Measurements from ENCODE around the gene TXNRD3.

The TXNRD3 gene

GRCh38 chr3:126671521-126671920 lies 16.6 kb upstream of the TXNRD3 start:
- no peak for DNase-seq

- no peak for DNase-seq
Observed at GRCh38 chr3:126668450-126669401, 13.8 kb upstream of the TXNRD3 start.

GRCh38 chr3:126667631-126668449 lies 12.9 kb upstream of the TXNRD3 start:
- no peak for DNase-seq

GRCh38 chr3:126666658-126667528 lies 12.0 kb upstream of the TXNRD3 start:
- no peak for DNase-seq

- no peak for DNase-seq
Observed at GRCh38 chr3:126665959-126666657, 11.2 kb upstream of the TXNRD3 start.

GRCh38 chr3:126665221-126665936 lies 10.5 kb upstream of the TXNRD3 start:
- no peak for DNase-seq

- no peak for DNase-seq
Observed at GRCh38 chr3:126664591-126665214, 9.8 kb upstream of the TXNRD3 start.

GRCh38 chr3:126663750-126664149 lies 8.8 kb upstream of the TXNRD3 start:
- DNase-seq = no peak

- no peak for DNase-seq
Observed at GRCh38 chr3:126663257-126663656, 8.3 kb upstream of the TXNRD3 start.

- no peak for DNase-seq
Observed at GRCh38 chr3:126661532-126662364, 6.8 kb upstream of the TXNRD3 start.

- DNase-seq = no peak
Observed at GRCh38 chr3:126659915-126660886, 5.3 kb upstream of the TXNRD3 start.

GRCh38 chr3:126658584-126658983 lies 3.7 kb upstream of the TXNRD3 start:
- no peak for DNase-seq

GRCh38 chr3:126657901-126658300 lies 3.0 kb upstream of the TXNRD3 start:
- no peak for DNase-seq

GRCh38 chr3:126656371-126657134 lies 1.6 kb upstream of the TXNRD3 start:
- no peak for DNase-seq

- DNase-seq = no peak
Observed at GRCh38 chr3:126655887-126656286, 963 bp upstream of the TXNRD3 start.

- DNase-seq = no peak
Observed at GRCh38 chr3:126649556-126650092, 5.3 kb downstream of the TXNRD3 start.

- DNase-seq = no peak
Observed at GRCh38 chr3:126646674-126647073, 8.2 kb downstream of the TXNRD3 start.

- DNase-seq = no peak
Observed at GRCh38 chr3:126644615-126645014, 10.3 kb downstream of the TXNRD3 start.
